Activated T-helper 1 cell treated with anti-CD3 and anti-CD28 coated beads, Interleukin-12 subunit alpha, Interleukin-12 subunit beta, Interleukin-2, Interleukin-4 antibody, amounts not matched to agents 30 ng/mL and 10 ng/mL and 1 ng/mL, durations not matched to agents 14 hours and 24 hours and 36 hours (primary cell): ENCODE results near the gene DNAAF1. TPM values are rescaled to one million over a fixed set of nuclear protein-coding genes. Genes with fewer than 3 reads are reported as not detected.

Source experiments
- DNase-seq: peaks from one replicate; pipeline ENCODE4 v3.0.0; 2021; ENCODE audit warnings: low spot score
- H3K27ac Mint-ChIP-seq: one replicate; pipeline ENCODE4 v1.8.0; 2021; ENCODE audit warnings: mild to moderate bottlenecking, mixed read lengths
- H3K27me3 Mint-ChIP-seq: one replicate; pipeline ENCODE4 v1.8.0; 2022; ENCODE audit warnings: mild to moderate bottlenecking, moderate library complexity, mixed read lengths; ENCODE audit not compliant: insufficient read depth
- H3K36me3 Mint-ChIP-seq: one replicate; pipeline ENCODE4 v1.8.0; 2021; ENCODE audit warnings: low read depth, mixed read lengths
- H3K4me1 Mint-ChIP-seq: one replicate; pipeline ENCODE4 v1.8.0; 2021; ENCODE audit warnings: low read depth, mixed read lengths
- H3K4me3 Mint-ChIP-seq: one replicate; pipeline ENCODE4 v1.8.0; 2021; ENCODE audit warnings: mild to moderate bottlenecking, moderate library complexity, mixed read lengths
- H3K9me3 Mint-ChIP-seq: one replicate; pipeline ENCODE4 v1.8.0; 2021; ENCODE audit warnings: mixed read lengths
- intact Hi-C: fragments of 100-400 bp; cut with micrococcal nuclease; formaldehyde crosslinking; loops from one replicate; pipeline ENCODE4 v1.15.1; 2024
- total RNA-seq: library from RNA; stranded (reverse); gene quantifications from 2 replicates; pipeline ENCODE4 v1.2.3, GENCODE V29; 2022

DNAAF1 gene
- total RNA-seq, 1 donor from 2014 or later = not detected

- DNase-seq = no peak
- Mint-ChIP-seq H3K36me3 (no peaks in the 10 kb centered on the region), H3K27ac (no peak overlapping the region), H3K4me1 (no peaks in the 10 kb centered on the region), H3K9me3 (no peaks in the 10 kb centered on the region), H3K27me3 (peaks cover 37% of the 10 kb centered on the region), H3K4me3 (no peak overlapping the region)
- intact Hi-C loops = no loop called here
These were observed 10.1 kb downstream of the DNAAF1 start for GRCh38 chr16:84155226-84155625.

DNA sequence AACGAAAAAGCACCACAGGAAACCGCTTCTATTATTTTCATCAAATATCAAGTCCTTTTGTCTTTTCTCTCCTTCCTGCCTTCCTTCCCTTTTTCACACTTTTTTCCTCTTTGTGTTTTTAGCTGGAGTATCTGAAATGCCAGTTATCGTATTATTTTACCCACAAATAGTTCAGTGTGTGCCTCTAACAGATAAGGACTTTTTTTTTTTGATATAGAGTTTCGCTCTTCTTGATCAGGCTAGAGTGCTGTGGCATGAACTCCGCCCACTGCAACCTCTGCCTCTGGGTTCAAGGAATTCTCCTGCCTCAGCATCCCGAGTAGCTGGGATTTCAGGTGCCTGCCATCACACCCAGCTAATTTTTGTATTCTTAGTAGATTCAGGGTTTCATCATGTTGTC is 10.7 kb downstream of the DNAAF1 start:
- no peak overlapping the region for H3K4me3 Mint-ChIP-seq
- no peaks in the 10 kb centered on the region for H3K4me1 Mint-ChIP-seq
- intact Hi-C loops = no loop called here
- no peak for DNase-seq
- H3K9me3 Mint-ChIP-seq = no peaks in the 10 kb centered on the region
- peaks cover 37% of the 10 kb centered on the region for H3K27me3 Mint-ChIP-seq
- no peaks in the 10 kb centered on the region for H3K36me3 Mint-ChIP-seq
- H3K27ac Mint-ChIP-seq = no peak overlapping the region

GRCh38 chr16:84156342-84156784 is 11.3 kb downstream of the DNAAF1 start:
- intact Hi-C loops = no loop called here
- Mint-ChIP-seq H3K27ac (no peak overlapping the region), H3K4me3 (no peak overlapping the region), H3K36me3 (no peaks in the 10 kb centered on the region), H3K27me3 (peaks cover 33% of the 10 kb centered on the region), H3K9me3 (no peaks in the 10 kb centered on the region), H3K4me1 (no peaks in the 10 kb centered on the region)
- DNase-seq = no peak

DNA sequence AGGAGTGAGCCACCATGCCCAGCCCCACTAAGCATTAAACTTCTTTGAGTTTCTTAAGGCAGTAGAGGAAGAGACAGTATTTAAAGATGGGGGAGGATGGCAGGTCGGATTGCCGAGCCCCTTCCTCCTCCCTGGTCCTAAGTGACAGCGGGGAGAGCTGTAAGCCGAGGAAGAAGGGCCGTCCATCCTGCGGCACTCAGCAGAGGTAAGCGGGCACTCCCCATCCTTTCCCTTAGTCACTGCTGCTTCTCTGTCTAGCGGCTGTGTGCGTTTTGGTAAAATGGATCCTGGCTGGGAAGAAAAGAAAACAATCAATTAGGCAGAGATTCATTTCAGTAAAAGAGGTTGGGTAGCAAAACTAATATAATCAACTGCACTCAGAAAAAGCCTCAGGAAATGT is 13.9 kb downstream of the DNAAF1 start:
- H3K36me3 Mint-ChIP-seq = no peaks in the 10 kb centered on the region
- H3K27ac Mint-ChIP-seq = no peak overlapping the region
- intact Hi-C loops = no loop called here
- H3K4me3 Mint-ChIP-seq = no peak overlapping the region
- no peaks in the 10 kb centered on the region for H3K9me3 Mint-ChIP-seq
- H3K4me1 Mint-ChIP-seq = no peaks in the 10 kb centered on the region
- DNase-seq = no peak
- peaks cover 27% of the 10 kb centered on the region for H3K27me3 Mint-ChIP-seq

GRCh38 chr16:84159800-84160199 is 14.7 kb downstream of the DNAAF1 start:
- DNase-seq = no peak
- H3K27me3 Mint-ChIP-seq = peaks cover 32% of the 10 kb centered on the region
- H3K4me1 Mint-ChIP-seq = no peaks in the 10 kb centered on the region
- no peaks in the 10 kb centered on the region for H3K9me3 Mint-ChIP-seq
- H3K27ac Mint-ChIP-seq = no peak overlapping the region
- intact Hi-C loops = no loop called here
- H3K4me3 Mint-ChIP-seq = no peak overlapping the region
- no peaks in the 10 kb centered on the region for H3K36me3 Mint-ChIP-seq

DNA sequence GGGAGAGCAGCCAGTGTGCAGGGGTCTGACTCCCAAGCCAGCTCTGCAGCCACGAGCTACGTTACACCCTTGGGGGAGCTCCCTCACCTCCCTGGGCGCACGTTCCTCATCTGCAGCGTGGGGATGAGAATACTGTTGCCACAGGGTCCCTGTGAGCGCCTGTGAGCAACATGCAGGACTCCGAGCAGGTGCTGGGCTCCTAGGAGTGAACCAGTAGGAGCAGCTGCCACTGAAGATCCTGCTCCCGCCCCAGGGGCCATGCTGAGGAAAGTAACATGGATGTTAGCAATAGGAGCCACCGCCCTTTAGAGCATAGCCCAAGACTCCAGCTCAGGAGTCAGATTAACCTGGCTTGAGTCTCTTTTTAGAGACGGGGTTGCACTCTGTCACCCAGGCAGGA is 15.9 kb downstream of the DNAAF1 start:
- H3K27me3 Mint-ChIP-seq = peaks cover 36% of the 10 kb centered on the region
- no peaks in the 10 kb centered on the region for H3K9me3 Mint-ChIP-seq
- no peaks in the 10 kb centered on the region for H3K36me3 Mint-ChIP-seq
- no peak overlapping the region for H3K4me3 Mint-ChIP-seq
- no peak for DNase-seq
- no peaks in the 10 kb centered on the region for H3K4me1 Mint-ChIP-seq
- H3K27ac Mint-ChIP-seq = no peak overlapping the region
- intact Hi-C loops = no loop called here

DNA sequence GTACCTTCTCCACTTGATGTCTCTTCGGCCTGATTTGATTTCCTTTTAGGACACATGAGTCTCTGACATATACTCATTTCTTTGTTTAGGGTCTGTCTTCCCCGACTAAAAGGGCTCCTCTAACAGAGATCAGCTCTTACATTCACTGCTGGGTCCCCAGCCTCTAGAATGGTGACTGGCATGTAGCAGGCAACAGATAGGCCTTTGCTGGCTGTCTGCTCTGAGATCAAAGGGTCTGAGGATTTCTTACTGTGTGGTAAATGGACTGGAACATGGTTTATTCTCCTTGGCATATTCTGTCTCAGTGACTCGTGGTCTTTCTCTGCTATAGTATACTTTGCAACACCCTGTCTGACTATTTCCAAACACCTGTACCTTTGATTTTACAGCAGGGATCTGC is 16.7 kb downstream of the DNAAF1 start:
- intact Hi-C loops = no loop called here
- peaks cover 34% of the 10 kb centered on the region for H3K27me3 Mint-ChIP-seq
- H3K27ac Mint-ChIP-seq = no peak overlapping the region
- H3K4me3 Mint-ChIP-seq = no peak overlapping the region
- H3K4me1 Mint-ChIP-seq = no peaks in the 10 kb centered on the region
- no peaks in the 10 kb centered on the region for H3K9me3 Mint-ChIP-seq
- DNase-seq = no peak
- H3K36me3 Mint-ChIP-seq = no peaks in the 10 kb centered on the region

- no peak overlapping the region for H3K27ac Mint-ChIP-seq
- no peak overlapping the region for H3K4me3 Mint-ChIP-seq
- H3K4me1 Mint-ChIP-seq = no peaks in the 10 kb centered on the region
- no peaks in the 10 kb centered on the region for H3K36me3 Mint-ChIP-seq
- H3K9me3 Mint-ChIP-seq = no peaks in the 10 kb centered on the region
- intact Hi-C loops = no loop called here
- H3K27me3 Mint-ChIP-seq = peaks cover 12% of the 10 kb centered on the region
- no peak for DNase-seq
These were observed 20.6 kb downstream of the DNAAF1 start for GRCh38 chr16:84165746-84166145.

- H3K4me1 Mint-ChIP-seq = no peaks in the 10 kb centered on the region
- H3K27ac Mint-ChIP-seq = no peak overlapping the region
- no peaks in the 10 kb centered on the region for H3K9me3 Mint-ChIP-seq
- no peaks in the 10 kb centered on the region for H3K36me3 Mint-ChIP-seq
- H3K4me3 Mint-ChIP-seq = no peak overlapping the region
- H3K27me3 Mint-ChIP-seq = peaks cover 12% of the 10 kb centered on the region
- intact Hi-C loops = no loop called here
- DNase-seq = no peak
These were observed 21.9 kb downstream of the DNAAF1 start for GRCh38 chr16:84166796-84167695.

DNA sequence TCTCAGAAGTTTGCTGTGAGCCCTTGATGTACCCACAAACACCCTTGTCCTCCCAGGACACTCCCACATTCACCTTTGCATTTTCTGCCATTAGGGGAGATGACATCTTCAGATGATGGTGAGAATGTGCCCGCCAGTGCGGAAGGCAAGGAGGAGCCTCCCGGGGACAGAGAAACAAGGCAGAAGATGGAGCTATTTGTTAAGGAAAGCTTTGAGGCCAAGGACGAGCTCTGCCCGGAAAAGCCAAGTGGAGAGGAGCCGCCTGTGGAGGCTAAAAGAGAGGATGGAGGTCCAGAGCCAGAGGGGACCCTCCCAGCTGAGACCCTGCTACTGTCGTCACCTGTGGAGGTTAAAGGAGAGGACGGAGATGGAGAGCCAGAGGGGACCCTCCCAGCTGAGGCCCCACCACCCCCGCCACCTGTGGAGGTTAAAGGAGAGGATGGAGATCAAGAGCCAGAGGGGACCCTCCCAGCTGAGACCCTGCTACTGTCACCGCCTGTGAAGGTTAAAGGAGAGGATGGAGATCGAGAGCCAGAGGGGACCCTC is 24.7 kb downstream of the DNAAF1 start:
- H3K27ac Mint-ChIP-seq = no peak overlapping the region
- H3K9me3 Mint-ChIP-seq = no peaks in the 10 kb centered on the region
- DNase-seq = no peak
- H3K36me3 Mint-ChIP-seq = no peaks in the 10 kb centered on the region
- peaks cover 5% of the 10 kb centered on the region for H3K27me3 Mint-ChIP-seq
- no peaks in the 10 kb centered on the region for H3K4me1 Mint-ChIP-seq
- intact Hi-C loops = no loop called here
- H3K4me3 Mint-ChIP-seq = no peak overlapping the region

DNA sequence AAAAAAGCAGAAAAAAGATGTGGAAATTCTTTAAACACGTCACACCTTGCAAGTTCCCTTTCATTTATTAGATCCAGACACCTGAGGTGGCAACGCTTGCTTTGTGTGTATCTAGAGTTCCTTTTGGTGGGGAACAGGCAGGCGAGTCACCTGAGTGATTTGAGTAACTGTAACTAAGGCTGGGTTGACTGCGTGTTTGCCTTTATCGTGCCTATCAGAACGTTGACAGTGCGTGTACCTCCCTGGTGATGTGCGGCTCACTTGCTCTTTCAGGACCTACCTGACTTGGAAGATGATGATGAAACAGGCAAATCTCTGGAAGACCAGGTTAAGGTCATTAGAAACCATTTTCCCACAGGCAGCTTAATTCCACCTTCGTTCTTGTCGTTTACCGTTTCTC is 29.3 kb downstream of the DNAAF1 start:
- Mint-ChIP-seq H3K27me3 (no peaks in the 10 kb centered on the region), H3K4me3 (no peak overlapping the region), H3K9me3 (no peaks in the 10 kb centered on the region), H3K27ac (no peak overlapping the region), H3K4me1 (peaks cover 6% of the 10 kb centered on the region), H3K36me3 (peaks cover 5% of the 10 kb centered on the region)
- no peak for DNase-seq
- intact Hi-C loops = loop anchor here (2.0 kb wide), 1 partner anchor 30 kb away; the partner anchor contains the start of genes DNAAF1 and HSDL1

DNA sequence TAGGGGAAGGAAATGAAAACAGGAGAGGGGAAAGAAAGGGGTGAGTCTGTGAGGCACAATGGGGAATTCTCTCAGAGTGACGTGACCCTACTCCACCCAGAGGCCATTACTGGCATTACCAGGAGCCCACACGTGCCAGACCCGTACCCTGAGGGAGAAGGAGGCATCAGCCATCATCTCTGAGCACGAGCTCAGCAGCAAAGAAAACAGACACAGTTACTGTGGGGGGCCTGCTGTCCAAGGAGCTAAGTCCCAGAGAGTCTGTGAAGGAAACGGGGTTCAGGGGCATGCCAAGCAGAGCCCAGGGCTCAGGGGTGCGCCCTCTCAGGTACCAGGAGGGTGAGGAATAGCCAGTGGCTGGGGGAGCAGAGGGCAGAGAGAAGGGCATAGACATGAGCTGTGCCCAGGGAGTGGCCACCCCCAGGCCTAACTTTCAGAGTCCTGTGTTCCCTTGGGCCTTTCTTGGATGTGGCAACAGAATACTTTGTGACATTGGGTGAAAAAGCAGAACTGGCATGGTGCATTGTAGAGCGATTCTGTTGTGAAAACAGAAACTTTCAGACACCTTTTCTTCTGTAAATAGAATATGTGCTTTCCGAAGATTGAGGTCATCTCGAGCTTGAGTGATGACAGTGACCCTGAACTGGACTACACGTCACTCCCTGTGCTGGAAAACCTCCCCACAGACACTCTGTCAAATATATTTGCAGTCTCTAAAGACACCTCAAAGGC is 30.4 kb downstream of the DNAAF1 start:
- H3K4me3 Mint-ChIP-seq = no peak overlapping the region
- no peak overlapping the region for H3K27ac Mint-ChIP-seq
- intact Hi-C loops = loop anchor here (1.0 to 2.0 kb wide), 3 partner anchors 31 to 219 kb away; partner anchors contain the start of genes DNAAF1 and HSDL1
- peak; percentile 32 for DNase-seq
- H3K27me3 Mint-ChIP-seq = no peaks in the 10 kb centered on the region
- H3K36me3 Mint-ChIP-seq = peaks cover 5% of the 10 kb centered on the region
- H3K4me1 Mint-ChIP-seq = peaks cover 6% of the 10 kb centered on the region
- H3K9me3 Mint-ChIP-seq = no peaks in the 10 kb centered on the region
